IPS DF 6.9 (cell line): ENCODE results near the gene PRMT1.
"Not testable (repeated sequence)": the region's sequence is repeated elsewhere in the genome, so short reads cannot be mapped to it uniquely, and the experiment has no call there.

ENCODE experiments used
- DNase-seq: peaks from one replicate; pipeline ENCODE4 v3.0.0-alpha.2; 2013; ENCODE audit warnings: low read depth, low spot score
- H3K27ac ChIP-seq: one replicate; pipeline ENCODE4 v1.5.1; 2013; ENCODE audit warnings: low read length, control low read depth
- H3K27me3 ChIP-seq: 2 replicates; pipeline ENCODE4 v1.6.1; 2013; ENCODE audit warnings: mild to moderate bottlenecking, low read length; ENCODE audit not compliant: control insufficient read depth, insufficient read depth
- H3K36me3 ChIP-seq: 2 replicates; pipeline ENCODE4 v1.6.1; 2013; ENCODE audit warnings: low read length; ENCODE audit not compliant: control insufficient read depth, insufficient read depth
- H3K4me1 ChIP-seq: 2 replicates; pipeline ENCODE4 v1.6.1; 2013; ENCODE audit warnings: low read length; ENCODE audit not compliant: control insufficient read depth, insufficient read depth
- H3K4me3 ChIP-seq: 2 replicates; pipeline ENCODE4 v1.5.1; 2013; ENCODE audit warnings: mild to moderate bottlenecking, low read length
- H3K9me3 ChIP-seq: 2 replicates; pipeline ENCODE4 v1.6.1; 2013; ENCODE audit warnings: low read length, inconsistent platforms; ENCODE audit not compliant: control insufficient read depth, insufficient read depth
- WGBS: extraction: QIAGEN DNeasy Blood & Tissue Kit; methylation state at CpG from one replicate; pipeline ENCODE4 v1.1.7; 2013; ENCODE audit warnings: mixed read lengths, missing lambda C conversion rate; ENCODE audit not compliant: insufficient read length, insufficient coverage; 5-methylcytosine and 5-hydroxymethylcytosine counted together

The PRMT1 gene

DNA sequence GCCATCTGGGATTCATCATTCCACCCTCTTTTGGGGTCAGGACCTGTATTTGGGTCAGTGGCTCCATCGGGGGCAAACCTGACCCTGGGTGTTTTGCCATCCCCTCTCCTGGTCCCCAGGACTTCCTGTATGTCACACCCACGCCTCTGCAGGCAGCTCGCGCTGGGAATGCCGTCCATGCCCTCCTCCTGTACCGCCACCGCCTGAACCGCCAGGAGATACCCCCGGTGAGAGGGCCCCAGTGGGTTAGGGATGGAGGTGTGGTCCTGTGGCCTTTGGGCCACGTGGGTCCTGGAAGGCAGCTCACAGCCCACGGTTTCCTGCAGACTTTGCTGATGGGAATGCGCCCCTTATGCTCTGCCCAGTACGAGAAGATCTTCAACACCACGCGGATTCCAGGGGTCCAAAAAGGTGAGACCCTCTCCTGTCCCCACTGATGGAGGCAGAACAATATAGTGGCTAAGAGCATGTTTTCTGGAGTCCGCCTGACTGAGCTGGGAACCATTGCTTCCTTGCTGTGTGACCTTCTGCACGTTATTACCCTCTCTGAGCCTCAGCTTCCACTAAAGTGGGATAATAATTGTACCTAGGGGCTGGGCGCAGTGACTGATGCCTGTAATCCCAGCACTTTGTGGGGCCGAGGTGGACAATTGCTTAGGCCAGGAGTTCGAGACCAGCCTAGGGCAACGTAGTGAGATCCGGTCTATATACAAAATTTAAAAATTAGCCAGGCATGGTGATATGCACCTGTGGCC, 28.0 kb downstream of the PRMT1 start:
- no peaks in the 10 kb centered on the region for H3K4me1 ChIP-seq
- H3K9me3 ChIP-seq = no peaks in the 10 kb centered on the region
- no peaks in the 10 kb centered on the region for H3K27me3 ChIP-seq
- peaks cover 27% of the 10 kb centered on the region for H3K36me3 ChIP-seq
- H3K4me3 ChIP-seq = no peak overlapping the region
- no peak for DNase-seq
- H3K27ac ChIP-seq = no peak overlapping the region
- WGBS = no CpG with 5 or more reads among the region's 22 CpGs

DNA sequence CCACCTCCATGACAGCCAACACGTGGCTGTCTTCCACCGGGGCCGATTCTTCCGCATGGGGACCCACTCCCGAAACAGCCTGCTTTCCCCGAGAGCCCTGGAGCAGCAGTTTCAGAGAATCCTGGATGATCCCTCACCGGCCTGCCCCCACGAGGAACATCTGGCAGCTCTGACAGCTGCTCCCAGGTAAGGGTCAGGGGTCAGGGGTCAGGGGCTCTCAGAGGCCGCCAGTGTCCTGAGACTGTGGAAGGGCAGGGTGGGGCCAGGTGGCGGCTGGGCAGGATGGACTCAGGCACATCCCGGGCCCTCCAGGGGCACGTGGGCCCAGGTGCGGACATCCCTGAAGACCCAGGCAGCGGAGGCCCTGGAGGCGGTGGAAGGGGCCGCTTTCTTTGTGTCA, 28.8 kb downstream of the PRMT1 start:
- no peak overlapping the region for H3K4me3 ChIP-seq
- no peaks in the 10 kb centered on the region for H3K4me1 ChIP-seq
- peaks cover 27% of the 10 kb centered on the region for H3K36me3 ChIP-seq
- no CpG with 5 or more reads among the region's 16 CpGs for WGBS
- DNase-seq = no peak
- no peaks in the 10 kb centered on the region for H3K27me3 ChIP-seq
- H3K9me3 ChIP-seq = no peaks in the 10 kb centered on the region
- H3K27ac ChIP-seq = no peak overlapping the region

DNA sequence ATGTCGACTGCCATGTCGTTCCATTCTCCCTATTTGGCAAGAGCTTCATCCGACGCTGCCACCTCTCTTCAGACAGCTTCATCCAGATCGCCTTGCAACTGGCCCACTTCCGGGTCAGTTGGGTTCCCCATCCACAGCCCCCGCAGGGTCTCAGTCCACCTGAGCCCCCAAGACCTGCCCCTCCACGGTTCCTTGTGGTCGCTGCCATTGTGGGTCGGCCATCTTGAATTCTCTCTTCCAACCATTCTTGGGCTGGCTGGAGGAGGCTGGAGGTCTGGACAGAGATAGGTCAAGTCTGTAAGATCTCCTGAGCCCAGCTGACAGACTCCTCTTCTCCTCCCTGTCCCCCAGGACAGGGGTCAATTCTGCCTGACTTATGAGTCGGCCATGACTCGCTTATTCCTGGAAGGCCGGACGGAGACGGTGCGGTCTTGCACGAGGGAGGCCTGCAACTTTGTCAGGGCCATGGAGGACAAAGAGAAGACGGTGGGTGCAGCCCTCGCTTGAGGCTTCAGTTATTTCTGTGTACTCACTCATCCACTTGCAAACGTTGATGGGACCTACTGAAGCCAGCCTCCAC, 33.4 kb downstream of the PRMT1 start:
- no peak overlapping the region for H3K27ac ChIP-seq
- no peaks in the 10 kb centered on the region for H3K9me3 ChIP-seq
- H3K4me1 ChIP-seq = no peaks in the 10 kb centered on the region
- no CpG with 5 or more reads among the region's 20 CpGs for WGBS
- peaks cover 32% of the 10 kb centered on the region for H3K36me3 ChIP-seq
- no peak overlapping the region for H3K4me3 ChIP-seq
- DNase-seq = no peak
- no peaks in the 10 kb centered on the region for H3K27me3 ChIP-seq

DNA sequence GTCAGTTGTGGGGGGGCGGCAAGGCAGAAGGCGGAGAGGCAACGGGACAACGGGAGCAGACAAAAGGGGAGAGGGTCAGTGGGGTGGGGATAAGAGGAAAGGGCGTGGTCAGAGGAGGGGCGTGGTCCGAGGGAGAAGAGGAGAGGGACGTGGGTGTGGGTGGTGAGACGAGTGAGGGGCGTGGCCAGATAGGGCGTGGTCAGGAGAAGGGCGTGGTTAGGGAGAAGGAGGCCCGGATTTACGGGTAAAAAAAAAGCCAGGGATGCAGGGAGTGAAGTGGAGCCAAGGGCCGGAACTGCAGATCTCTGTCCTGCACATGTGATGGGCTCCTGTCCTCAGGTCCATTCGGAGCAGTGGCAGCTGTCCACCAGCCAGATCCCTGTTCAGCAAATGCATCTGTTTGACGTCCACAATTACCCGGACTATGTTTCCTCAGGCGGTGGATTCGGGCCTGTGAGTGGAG, 35.4 kb downstream of the PRMT1 start:
- Histone ChIP-seq H3K4me3 (no peak overlapping the region), H3K36me3 (peaks cover 19% of the 10 kb centered on the region; the same call in 1 of the 2 replicates), H3K27ac (no peak overlapping the region), H3K27me3 (no peaks in the 10 kb centered on the region), H3K9me3 (no peaks in the 10 kb centered on the region), H3K4me1 (no peaks in the 10 kb centered on the region)
- WGBS = no CpG with 5 or more reads among the region's 20 CpGs
- DNase-seq = no peak

DNA sequence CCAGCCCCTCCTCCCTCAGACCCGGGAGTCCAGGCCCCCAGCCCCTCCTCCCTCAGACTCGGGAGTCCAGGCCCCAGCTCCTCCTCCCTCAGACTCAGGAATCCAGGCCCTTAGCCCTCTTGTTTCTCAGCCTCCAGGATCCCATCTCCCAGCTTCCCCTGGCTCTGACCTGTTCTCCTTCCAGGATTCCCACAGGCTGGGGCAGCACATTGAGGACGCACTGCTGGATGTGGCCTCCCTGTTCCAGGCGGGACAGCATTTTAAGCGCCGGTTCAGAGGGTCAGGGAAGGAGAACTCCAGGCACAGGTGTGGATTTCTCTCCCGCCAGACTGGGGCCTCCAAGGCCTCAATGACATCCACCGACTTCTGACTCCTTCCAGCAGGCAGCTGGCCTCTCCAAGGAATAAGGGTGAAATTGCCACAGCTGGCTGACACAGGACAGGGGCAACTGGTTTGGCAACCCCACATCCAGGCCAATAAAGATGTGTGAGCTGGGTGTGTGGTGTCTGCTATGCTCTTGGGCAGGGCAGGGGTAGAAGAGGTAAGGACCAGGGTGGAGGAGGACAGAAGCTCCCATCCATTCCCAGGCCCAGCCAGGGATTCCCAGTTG, 36.3 kb downstream of the PRMT1 start:
- WGBS = no CpG with 5 or more reads among the region's 8 CpGs
- Histone ChIP-seq H3K4me1 (no peaks in the 10 kb centered on the region), H3K27ac (no peak overlapping the region), H3K4me3 (no peak overlapping the region), H3K9me3 (no peaks in the 10 kb centered on the region), H3K27me3 (no peaks in the 10 kb centered on the region), H3K36me3 (peaks cover 17% of the 10 kb centered on the region; the same call in 1 of the 2 replicates)
- no peak for DNase-seq

DNA sequence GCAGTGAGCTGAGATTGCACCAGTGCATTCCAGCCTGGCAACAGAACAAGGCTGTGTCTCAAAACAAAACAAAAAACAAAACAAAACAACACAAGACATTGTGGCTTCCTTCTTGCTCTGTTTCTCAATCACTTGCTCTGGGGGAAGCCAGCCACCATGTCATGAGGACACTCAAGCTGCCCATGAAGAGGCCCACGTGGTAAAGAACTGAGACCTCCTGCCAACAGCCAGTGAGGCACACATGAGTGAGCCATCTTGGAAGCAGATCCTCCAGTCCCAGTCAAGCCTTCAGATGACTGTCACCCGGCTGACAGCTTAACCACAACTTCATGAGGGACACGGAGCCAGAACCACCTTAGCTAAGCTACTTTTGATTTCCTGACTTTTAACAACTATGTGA, 39.1 kb downstream of the PRMT1 start:
- Histone ChIP-seq H3K27me3 (no peaks in the 10 kb centered on the region), H3K9me3 (no peaks in the 10 kb centered on the region), H3K4me1 (peaks cover 1% of the 10 kb centered on the region; the same call in 1 of the 2 replicates), H3K27ac (no peak overlapping the region), H3K36me3 (peaks cover 9% of the 10 kb centered on the region; the same call in 1 of the 2 replicates), H3K4me3 (no peak overlapping the region)
- DNase-seq = no peak
- no CpG with 5 or more reads among the region's 3 CpGs for WGBS

DNA sequence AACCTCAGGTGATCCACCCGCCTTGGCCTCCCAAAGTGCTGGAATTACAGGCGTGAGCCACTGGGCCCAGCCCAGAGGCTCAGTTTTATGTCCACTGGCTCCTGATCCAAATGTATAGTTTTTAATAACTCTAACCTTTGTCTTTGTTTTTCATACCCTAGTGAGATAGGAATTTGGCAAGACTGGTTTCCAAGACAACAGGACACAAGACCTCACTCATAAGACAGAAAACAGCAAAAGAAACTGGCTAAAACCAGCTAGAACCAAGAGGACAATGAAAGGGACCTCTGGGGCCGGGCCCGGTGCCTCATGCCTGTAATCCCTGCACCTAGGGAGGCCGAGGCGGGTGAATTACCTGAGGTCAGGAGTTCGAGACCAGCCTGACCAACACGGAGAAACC, 41.4 kb downstream of the PRMT1 start:
- Histone ChIP-seq H3K4me1 (peaks cover 1% of the 10 kb centered on the region; the same call in 1 of the 2 replicates), H3K27me3 (no peaks in the 10 kb centered on the region), H3K9me3 (no peaks in the 10 kb centered on the region), H3K4me3 (no peak overlapping the region), H3K27ac (no peak overlapping the region), H3K36me3 (peaks cover 3% of the 10 kb centered on the region; the same call in 1 of the 2 replicates)
- WGBS = no CpG with 5 or more reads among the region's 8 CpGs
- DNase-seq = no peak

DNA sequence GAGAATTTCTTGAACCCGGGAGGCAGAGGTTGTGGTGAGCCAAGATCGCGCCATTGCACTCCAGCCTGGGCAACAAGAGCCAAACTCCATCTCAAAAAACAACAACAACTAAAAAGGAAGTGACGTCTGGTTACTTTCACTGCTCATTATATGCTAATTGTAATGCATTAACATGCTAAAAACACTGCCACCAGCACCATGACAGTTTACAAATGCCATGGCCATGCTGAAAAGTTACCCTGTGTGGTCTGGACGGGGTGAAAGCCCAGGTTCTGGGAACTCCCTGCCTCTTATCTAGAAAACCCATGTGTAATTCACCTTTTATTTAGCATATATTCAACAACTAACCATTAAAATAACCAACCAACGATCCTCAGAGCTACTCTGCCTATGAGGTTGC, 41.9 kb downstream of the PRMT1 start:
- H3K36me3 ChIP-seq = no peaks in the 10 kb centered on the region
- no peak overlapping the region for H3K4me3 ChIP-seq
- no peak overlapping the region for H3K27ac ChIP-seq
- WGBS = 100% methylated on average over 1 of the region's 6 CpGs
- no peak for DNase-seq
- no peaks in the 10 kb centered on the region for H3K27me3 ChIP-seq
- peaks cover 1% of the 10 kb centered on the region; the same call in 1 of the 2 replicates for H3K4me1 ChIP-seq
- H3K9me3 ChIP-seq = no peaks in the 10 kb centered on the region

DNA sequence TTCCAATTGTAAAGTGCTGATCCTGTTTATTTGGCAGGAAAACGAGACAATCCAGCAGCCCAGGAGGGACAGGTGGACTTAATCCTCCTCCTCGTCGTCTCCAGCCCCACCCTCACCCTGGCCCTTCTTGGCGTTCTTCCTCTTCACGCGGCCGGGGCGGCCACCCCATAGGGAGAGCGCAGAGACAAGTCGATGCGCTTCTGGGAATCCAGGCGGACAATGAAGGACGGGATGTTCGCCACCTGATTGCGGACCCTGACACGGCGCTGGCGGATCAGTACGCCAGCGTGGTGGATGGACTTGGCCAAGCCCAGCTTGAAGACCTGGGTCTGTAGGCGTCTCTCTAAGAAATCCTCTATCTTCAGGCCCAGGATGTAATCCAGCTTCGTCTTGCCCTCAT, 42.3 kb downstream of the PRMT1 start:
- not testable (repeated sequence) for DNase-seq, H3K4me3 ChIP-seq, H3K36me3 ChIP-seq, H3K4me1 ChIP-seq, H3K9me3 ChIP-seq, H3K27me3 ChIP-seq, H3K27ac ChIP-seq
- no CpG with 5 or more reads among the region's 22 CpGs for WGBS

DNA sequence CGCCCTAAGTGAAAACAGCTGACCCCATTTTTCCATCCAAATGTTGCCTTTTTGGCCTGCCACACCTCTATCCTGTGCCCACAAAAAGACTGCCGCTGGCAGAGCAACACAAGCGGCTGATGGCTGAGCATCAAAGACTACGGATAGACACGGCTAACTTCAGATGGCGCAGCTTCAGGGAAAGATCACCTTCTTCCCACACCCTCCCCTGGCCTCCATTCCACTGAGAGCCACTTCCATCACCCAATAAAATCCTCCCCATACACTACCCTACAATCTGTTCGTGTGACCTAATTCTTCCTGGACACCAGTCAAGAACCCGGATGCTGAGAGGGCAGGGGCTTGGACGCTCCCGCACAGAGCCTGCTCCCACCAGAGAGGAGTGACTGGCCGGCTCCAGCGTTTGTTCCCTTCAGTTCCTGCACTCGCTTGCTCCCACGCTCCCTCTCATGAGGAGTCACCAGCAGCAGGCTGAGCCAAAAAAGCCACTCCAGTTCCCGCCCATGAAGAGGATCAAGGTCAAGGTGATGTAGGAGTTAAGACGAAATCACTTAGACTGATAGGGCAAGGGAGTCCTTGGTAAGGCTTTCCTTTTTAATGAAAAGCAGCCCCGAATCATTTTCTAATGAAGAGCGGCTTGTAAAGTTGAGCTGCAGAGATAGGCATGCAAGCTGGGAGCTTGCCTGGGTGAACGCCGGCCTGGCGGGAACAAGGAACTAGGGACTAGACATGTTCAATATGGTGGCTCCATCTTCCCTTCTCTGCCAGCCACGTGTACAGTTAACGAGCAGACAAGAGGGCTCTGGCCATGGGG, 50.4 kb downstream of the PRMT1 start:
- DNase-seq = no peak

More for the DNA sequence above, 50.4 kb downstream of the PRMT1 start:
- no peaks in the 10 kb centered on the region for H3K4me1 ChIP-seq
- no CpG with 5 or more reads among the region's 23 CpGs for WGBS
- no peak overlapping the region for H3K4me3 ChIP-seq
- no peaks in the 10 kb centered on the region for H3K27me3 ChIP-seq
- no peaks in the 10 kb centered on the region for H3K36me3 ChIP-seq
- H3K27ac ChIP-seq = no peak overlapping the region
- H3K9me3 ChIP-seq = no peaks in the 10 kb centered on the region
